Activated CD4-positive, alpha-beta memory T cell treated with anti-CD3 and anti-CD28 coated beads for 36 hours (primary cell): ENCODE measurements around the gene ZNF473. TPM values are rescaled to one million over a fixed set of nuclear protein-coding genes. Genes with fewer than 3 reads are reported as not detected.

Source experiments
- CTCF ChIA-PET: fragments of 350-600 bp; sonication (Branson Sonifier 250); formaldehyde crosslinking; loops from one replicate; lab custom pipeline; 2021; ENCODE audit warnings: antibody characterized with exemption, inconsistent platforms; lab: Charles Lee
- POLR2A ChIA-PET: fragments of 350-600 bp; sonication (Branson Sonifier 250); formaldehyde crosslinking; loops from one replicate; lab custom pipeline; 2021; ENCODE audit warnings: antibody characterized with exemption; lab: Charles Lee
- DNase-seq: peaks from one replicate; pipeline ENCODE4 v3.0.0-alpha.2; 2020
- H3K27ac Mint-ChIP-seq: one replicate; pipeline ENCODE4 v1.8.0; 2021; ENCODE audit warnings: mixed read lengths
- H3K27me3 Mint-ChIP-seq: one replicate; pipeline ENCODE4 v1.8.0; 2021; ENCODE audit warnings: mixed read lengths
- H3K36me3 Mint-ChIP-seq: one replicate; pipeline ENCODE4 v1.8.0; 2021; ENCODE audit warnings: mixed read lengths
- H3K4me1 Mint-ChIP-seq: one replicate; pipeline ENCODE4 v1.8.0; 2021; ENCODE audit warnings: low read depth, mixed read lengths
- H3K4me3 Mint-ChIP-seq: one replicate; pipeline ENCODE4 v1.8.0; 2021; ENCODE audit warnings: mild to moderate bottlenecking, mixed read lengths
- H3K9me3 Mint-ChIP-seq: one replicate; pipeline ENCODE4 v1.8.0; 2021; ENCODE audit warnings: mixed read lengths
- intact Hi-C: fragments of 100-400 bp; cut with micrococcal nuclease; formaldehyde crosslinking; loops from one replicate; pipeline ENCODE4 v1.15.1; 2023
- total RNA-seq, 2 experiments: library from RNA; stranded (reverse); gene quantifications; one replicate each; pipeline ENCODE4 v1.2.3, GENCODE V29; 2021

ZNF473 gene
- total RNA-seq, 2 experiments from 2014 or later: 9.0 to 10.3 TPM

DNA sequence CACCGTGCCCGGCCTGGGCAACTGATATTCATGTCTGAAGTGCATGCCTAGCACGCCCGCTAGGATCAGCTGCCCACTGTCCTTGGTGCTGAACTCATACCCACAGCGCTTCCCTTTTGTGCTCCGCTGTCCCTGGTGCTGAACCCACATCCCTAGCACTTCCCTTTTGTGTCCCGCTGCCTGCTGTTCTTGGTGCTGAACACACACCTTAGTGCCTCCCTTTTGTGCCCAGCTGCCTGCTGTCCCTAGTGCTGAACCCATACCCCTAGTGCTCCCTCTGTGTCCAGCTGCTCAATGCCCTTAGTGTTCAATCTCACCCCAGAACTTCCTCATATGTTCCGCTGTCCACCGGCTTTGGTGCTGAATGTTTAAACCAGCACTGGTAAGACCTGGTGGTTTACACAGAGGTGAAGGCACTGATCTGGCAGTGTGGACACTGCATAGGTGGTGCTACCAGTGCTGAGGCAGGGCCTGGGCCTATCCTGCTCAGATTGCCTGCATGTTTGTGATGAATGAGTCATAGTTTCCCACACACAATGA lies 38.6 kb upstream of the ZNF473 start:
- Mint-ChIP-seq H3K9me3 (no peaks in the 10 kb centered on the region), H3K36me3 (peaks cover 29% of the 10 kb centered on the region), H3K27me3 (no peaks in the 10 kb centered on the region), H3K4me1 (peaks cover 15% of the 10 kb centered on the region), H3K4me3 (no peak overlapping the region), H3K27ac (no peak overlapping the region)
- CTCF ChIA-PET: interaction anchor here (0.6 to 14.1 kb wide), 3 partner anchors 49 to 271 kb away, joined by 3 to 114 read pairs (median 4); no protein-coding TSS in a partner anchor
- intact Hi-C loops: loop anchor here (5.0 kb wide), 1 partner anchor 40 kb away; the partner anchor contains the start of genes VRK3 and ZNF473
- DNase-seq: peak; percentile 88
- POLR2A ChIA-PET: no interaction called here

DNA sequence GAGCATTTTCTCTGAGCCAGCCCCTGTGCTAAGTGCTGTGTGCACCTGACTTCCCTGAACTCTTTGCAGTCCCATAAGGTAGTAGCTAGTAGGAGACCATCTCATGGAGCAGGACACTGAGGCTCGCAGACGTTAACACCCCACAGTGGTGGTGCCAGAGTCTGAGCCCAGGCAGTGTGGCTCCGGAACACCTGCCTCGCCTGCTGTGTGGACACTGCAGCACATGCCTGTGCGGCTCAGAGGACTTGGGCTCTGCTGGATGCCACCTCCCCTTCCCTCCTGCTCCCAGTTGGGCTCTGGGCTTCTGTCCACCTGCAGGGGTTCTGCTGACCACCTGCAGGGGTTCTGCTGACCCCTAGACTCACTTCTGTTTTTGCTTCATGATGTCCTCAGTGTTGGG lies 37.8 kb upstream of the ZNF473 start:
- intact Hi-C loops: loop anchor here (5.0 kb wide), 1 partner anchor 39 kb away; the partner anchor contains the start of genes VRK3 and ZNF473
- H3K36me3 Mint-ChIP-seq: peaks cover 35% of the 10 kb centered on the region
- no peak overlapping the region for H3K4me3 Mint-ChIP-seq
- no peaks in the 10 kb centered on the region for H3K27me3 Mint-ChIP-seq
- no peak for DNase-seq
- H3K27ac Mint-ChIP-seq: no peak overlapping the region
- H3K9me3 Mint-ChIP-seq: no peaks in the 10 kb centered on the region
- ChIA-PET POLR2A (no interaction called here), CTCF (interaction anchor here (1.1 to 14.1 kb wide), 2 partner anchors 50 to 159 kb away, joined by 4 to 114 read pairs; no protein-coding TSS in a partner anchor)
- H3K4me1 Mint-ChIP-seq: peaks cover 15% of the 10 kb centered on the region

DNA sequence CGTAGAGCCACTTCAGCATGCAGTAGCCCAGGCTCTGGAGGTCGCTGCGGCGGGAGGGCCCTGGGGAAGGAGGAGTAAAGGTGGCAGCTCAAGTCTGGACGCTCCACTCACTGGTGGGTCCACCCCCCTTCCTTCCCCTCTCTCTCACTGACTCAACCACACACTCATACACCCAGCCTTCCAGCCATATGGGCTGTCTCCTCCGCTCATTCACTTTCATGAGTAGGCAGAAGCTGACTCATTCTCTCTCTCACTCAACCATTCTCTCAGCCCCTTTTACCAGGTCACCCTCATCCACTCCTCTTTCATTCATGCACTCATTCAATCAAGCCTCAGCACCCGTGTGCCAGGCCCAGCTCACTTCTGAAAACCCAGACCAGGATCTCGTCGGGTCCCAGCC lies 37.4 kb upstream of the ZNF473 start:
- H3K27me3 Mint-ChIP-seq: no peaks in the 10 kb centered on the region
- peaks cover 15% of the 10 kb centered on the region for H3K4me1 Mint-ChIP-seq
- H3K27ac Mint-ChIP-seq: no peak overlapping the region
- no peaks in the 10 kb centered on the region for H3K9me3 Mint-ChIP-seq
- H3K4me3 Mint-ChIP-seq: no peak overlapping the region
- CTCF ChIA-PET: interaction anchor here (1.1 to 14.1 kb wide), 2 partner anchors 50 to 159 kb away, joined by 4 to 114 read pairs; no protein-coding TSS in a partner anchor
- peaks cover 36% of the 10 kb centered on the region for H3K36me3 Mint-ChIP-seq
- intact Hi-C loops: loop anchor here (5.0 kb wide), 1 partner anchor 39 kb away; the partner anchor contains the start of genes VRK3 and ZNF473
- POLR2A ChIA-PET: no interaction called here
- peak; percentile 58 for DNase-seq

DNA sequence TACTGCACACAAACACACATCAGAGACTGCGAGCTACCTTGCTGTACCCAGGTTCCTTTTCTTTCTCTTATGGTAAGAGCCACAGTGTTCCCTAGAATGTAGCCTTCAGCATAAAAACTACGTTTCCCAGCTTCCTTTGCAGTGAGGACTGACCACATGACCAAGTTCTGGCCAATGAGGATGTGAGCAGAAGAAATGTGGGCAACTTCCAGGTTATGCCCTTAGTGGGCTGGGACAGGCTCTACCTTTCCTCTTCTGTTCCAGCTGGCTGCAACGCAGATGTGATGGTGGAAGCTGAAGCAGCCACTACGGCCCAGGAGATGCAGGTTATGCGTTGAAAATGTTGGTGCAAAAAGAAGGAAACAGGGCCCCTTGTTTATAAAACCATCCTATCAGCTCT lies 28.1 kb upstream of the ZNF473 start:
- DNase-seq: peak; percentile 31
- ChIA-PET POLR2A (no interaction called here), CTCF (interaction anchor here (1.3 kb wide), 1 partner anchor 12 kb away, joined by 3 read pairs; no protein-coding TSS in a partner anchor)
- Mint-ChIP-seq H3K27me3 (no peaks in the 10 kb centered on the region), H3K9me3 (no peaks in the 10 kb centered on the region), H3K27ac (no peak overlapping the region), H3K4me1 (no peaks in the 10 kb centered on the region), H3K36me3 (peaks cover 41% of the 10 kb centered on the region), H3K4me3 (no peak overlapping the region)
- intact Hi-C loops: no loop called here

DNA sequence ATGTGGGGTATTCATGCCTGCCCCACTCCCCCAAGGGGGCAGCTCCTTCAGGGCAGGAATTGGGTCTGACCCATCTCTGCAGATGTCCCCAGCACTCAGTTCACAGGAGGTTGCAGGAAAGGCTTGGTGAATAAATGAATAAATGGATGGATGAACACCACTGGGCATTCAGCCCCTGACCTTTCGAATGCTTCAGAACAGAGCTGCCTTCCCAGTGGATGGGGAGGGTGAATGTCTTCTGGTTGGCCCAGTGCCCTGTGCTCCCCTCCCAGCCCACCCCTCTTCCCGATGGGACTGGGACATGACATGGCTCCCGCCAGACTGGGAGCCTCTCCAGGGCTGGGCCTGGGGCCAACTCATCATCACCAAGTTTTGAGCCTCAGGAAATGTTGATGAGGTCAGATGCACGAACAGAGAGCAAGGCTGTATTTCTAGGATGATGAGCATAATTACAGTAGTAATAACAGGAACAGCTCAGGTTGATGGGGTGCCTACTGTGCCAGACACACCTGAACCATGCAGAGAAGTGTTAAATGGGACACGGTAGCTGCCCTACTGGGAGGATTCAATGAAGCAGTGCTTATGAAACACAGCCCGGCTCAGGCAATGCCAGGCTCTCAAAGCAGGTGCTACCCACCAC lies 26.3 kb upstream of the ZNF473 start:
- Mint-ChIP-seq H3K27ac (no peak overlapping the region), H3K27me3 (no peaks in the 10 kb centered on the region), H3K4me3 (no peak overlapping the region), H3K36me3 (peaks cover 39% of the 10 kb centered on the region), H3K4me1 (peaks cover 13% of the 10 kb centered on the region), H3K9me3 (no peaks in the 10 kb centered on the region)
- intact Hi-C loops: no loop called here
- ChIA-PET CTCF (no interaction called here), POLR2A (no interaction called here)
- DNase-seq: no peak

DNA sequence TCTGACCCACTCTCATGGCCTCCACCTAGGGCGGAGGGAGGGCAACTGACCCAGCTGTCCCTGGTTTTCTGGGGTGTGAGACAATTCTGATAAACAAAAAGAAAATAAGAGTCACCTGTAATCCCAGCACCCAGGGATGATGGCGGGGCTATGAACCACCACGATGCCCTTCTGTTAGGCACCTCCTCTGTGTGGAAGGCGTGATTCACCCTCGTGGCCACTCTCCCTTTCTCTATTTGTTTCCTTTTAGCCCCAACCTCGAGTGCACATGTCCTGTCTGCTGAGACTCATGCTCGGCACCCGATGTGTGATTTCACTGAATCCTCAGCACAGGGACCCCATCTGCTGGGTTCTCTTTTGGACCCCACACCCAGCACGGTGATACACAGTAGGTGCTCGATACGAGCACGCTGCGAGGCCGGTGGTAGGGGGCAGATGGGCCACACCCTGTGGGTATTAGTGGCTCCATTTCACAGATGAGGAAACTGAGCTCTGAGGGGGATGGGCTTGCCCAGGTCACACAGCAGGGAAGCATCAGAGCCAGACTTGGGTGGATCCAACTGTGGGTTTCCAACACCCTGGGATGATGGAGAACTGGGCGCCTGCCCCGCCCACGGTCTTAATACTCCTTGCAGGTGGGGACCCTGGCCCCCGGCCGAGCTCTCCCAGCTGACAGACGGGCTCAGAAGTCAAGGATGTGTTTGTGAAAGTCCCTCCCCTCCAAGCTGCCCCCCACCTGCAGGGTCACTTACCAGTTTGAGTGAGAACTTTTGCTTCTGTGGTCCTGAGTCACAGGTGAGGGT lies 25.6 kb upstream of the ZNF473 start:
- DNase-seq: peak; percentile 23
- ChIA-PET POLR2A (no interaction called here), CTCF (no interaction called here)
- Mint-ChIP-seq H3K27me3 (no peaks in the 10 kb centered on the region), H3K4me3 (no peak overlapping the region), H3K36me3 (peaks cover 38% of the 10 kb centered on the region), H3K27ac (no peak overlapping the region), H3K4me1 (peaks cover 20% of the 10 kb centered on the region), H3K9me3 (no peaks in the 10 kb centered on the region)
- intact Hi-C loops: no loop called here

DNA sequence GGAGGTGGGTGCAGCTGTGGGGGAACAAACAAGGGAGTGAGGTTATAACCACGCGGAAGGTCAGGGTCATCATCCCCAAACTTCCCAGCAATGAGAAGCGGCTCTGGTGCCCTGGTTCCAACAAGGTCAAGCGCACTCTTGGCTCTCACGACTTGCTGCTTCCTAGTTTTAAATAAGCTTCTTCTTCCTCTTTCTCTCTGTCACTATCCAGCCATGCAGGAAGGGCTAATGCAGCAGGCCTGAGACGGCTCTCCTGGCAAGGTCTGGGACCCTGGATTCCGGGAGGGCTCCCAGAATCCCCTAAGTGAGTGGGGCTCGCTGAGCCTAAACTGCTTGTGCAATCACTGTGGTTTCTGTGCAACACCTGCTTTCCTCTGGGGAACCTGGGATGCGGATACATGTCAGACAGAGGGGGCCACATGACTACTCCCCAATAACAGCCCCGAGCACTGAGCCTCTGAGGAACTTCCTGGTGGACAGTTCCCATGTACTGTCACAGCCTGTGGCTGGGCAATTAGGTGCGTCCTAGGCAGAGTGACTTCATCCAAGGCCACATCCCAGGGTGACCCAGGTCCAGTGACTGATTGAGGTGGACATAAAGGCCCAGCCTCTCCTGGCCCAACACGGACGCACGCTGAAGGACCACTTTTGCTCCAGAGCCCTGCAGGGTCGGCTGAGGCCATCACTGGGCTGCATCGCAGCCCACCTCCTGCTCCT lies 24.8 kb upstream of the ZNF473 start:
- H3K4me3 Mint-ChIP-seq: no peak overlapping the region
- CTCF ChIA-PET: no interaction called here
- peaks cover 25% of the 10 kb centered on the region for H3K4me1 Mint-ChIP-seq
- no peaks in the 10 kb centered on the region for H3K27me3 Mint-ChIP-seq
- intact Hi-C loops: no loop called here
- peaks cover 43% of the 10 kb centered on the region for H3K36me3 Mint-ChIP-seq
- no peak for DNase-seq
- POLR2A ChIA-PET: no interaction called here
- no peak overlapping the region for H3K27ac Mint-ChIP-seq
- no peaks in the 10 kb centered on the region for H3K9me3 Mint-ChIP-seq

DNA sequence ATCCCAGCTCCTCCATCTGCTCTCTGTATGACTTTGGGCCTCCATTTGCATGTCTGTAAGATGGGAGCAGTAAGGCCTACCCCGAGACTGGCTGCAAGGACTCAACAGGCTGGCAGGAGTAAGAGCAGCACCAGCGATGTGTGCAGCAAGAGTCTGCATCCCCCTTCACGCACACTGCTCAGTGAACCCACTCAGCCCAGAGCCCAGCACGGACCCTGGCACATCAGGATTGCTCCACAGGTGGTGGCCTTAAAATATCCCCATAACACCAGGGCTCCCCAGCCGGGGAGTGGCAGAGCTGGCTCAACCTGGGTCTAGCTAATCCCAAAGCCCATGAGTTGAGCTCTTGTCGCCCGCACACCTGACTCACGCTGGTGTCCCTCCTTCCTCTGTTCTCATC lies 24.0 kb upstream of the ZNF473 start:
- H3K4me1 Mint-ChIP-seq: peaks cover 25% of the 10 kb centered on the region
- no peak overlapping the region for H3K4me3 Mint-ChIP-seq
- H3K9me3 Mint-ChIP-seq: no peaks in the 10 kb centered on the region
- intact Hi-C loops: no loop called here
- CTCF ChIA-PET: no interaction called here
- DNase-seq: no peak
- H3K27me3 Mint-ChIP-seq: no peaks in the 10 kb centered on the region
- peaks cover 42% of the 10 kb centered on the region for H3K36me3 Mint-ChIP-seq
- POLR2A ChIA-PET: interaction anchor here (1.0 to 1.2 kb wide), 2 partner anchors 9 to 87 kb away, joined by 3 read pairs; no protein-coding TSS in a partner anchor
- no peak overlapping the region for H3K27ac Mint-ChIP-seq

DNA sequence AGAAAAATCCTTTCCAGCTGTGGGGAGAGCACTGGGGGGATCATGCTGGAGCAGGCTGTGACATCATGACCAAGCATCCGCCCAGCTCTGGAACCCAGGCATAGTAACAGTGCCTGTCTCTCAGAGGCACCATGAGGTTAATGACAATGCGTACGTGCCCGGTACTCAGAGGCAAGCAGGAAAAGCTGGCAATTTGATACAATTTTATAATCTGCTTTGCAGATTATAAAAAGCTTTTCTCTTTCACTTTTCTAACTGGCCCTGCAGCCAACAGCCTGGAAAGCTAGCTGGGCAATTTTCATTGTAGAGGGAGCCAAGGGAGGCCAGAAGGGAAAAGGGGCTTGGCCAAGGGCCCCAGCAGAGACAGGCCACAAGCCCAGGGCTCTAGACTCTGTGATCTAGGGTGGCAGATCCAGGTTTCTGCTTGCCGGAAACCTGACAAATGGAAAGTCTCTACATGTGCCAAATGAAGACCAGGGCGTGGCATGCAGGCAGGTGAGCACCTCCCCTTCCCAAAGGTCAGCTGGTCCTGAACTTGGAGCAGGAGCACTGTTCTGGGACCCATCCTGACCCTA lies 23.3 kb upstream of the ZNF473 start:
- Mint-ChIP-seq H3K27me3 (no peaks in the 10 kb centered on the region), H3K9me3 (no peaks in the 10 kb centered on the region), H3K4me3 (no peak overlapping the region), H3K36me3 (peaks cover 44% of the 10 kb centered on the region), H3K4me1 (peaks cover 25% of the 10 kb centered on the region), H3K27ac (no peak overlapping the region)
- no peak for DNase-seq
- intact Hi-C loops: no loop called here
- ChIA-PET POLR2A (interaction anchor here (1.0 to 1.2 kb wide), 2 partner anchors 9 to 88 kb away, joined by 3 read pairs; no protein-coding TSS in a partner anchor), CTCF (no interaction called here)

DNA sequence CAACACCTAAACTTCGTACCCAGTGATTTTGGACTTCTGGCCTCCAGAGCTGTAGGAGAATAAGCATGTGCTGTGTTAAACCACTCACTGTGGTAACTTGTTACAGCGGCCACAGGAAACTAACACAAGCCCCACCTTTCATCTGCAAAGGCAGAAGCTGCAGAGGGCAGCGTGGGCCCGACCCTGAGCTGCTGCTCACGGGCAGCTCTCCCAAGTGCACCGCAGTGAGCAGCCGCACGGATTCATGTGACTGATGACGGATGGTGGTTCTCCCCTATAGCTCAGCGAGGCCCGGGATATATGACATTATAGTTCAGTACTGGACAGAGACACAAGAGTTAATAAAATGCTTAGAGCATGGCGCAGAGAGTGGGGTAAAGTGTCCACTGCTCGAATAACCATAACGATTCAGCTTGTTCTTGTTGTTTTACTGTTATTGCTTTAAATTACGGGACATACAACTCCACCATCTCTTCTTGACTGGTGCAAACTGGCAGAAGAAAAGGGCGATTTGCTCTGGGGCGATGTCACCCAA lies 22.5 kb upstream of the ZNF473 start:
- Mint-ChIP-seq H3K27me3 (no peaks in the 10 kb centered on the region), H3K4me1 (peaks cover 25% of the 10 kb centered on the region), H3K4me3 (no peak overlapping the region), H3K36me3 (peaks cover 45% of the 10 kb centered on the region), H3K9me3 (no peaks in the 10 kb centered on the region), H3K27ac (no peak overlapping the region)
- POLR2A ChIA-PET: no interaction called here
- intact Hi-C loops: no loop called here
- CTCF ChIA-PET: interaction anchor here (0.7 to 1.0 kb wide), 4 partner anchors 11 to 43 kb away, joined by 3 to 5 read pairs (median 4); no protein-coding TSS in a partner anchor
- DNase-seq: no peak

DNA sequence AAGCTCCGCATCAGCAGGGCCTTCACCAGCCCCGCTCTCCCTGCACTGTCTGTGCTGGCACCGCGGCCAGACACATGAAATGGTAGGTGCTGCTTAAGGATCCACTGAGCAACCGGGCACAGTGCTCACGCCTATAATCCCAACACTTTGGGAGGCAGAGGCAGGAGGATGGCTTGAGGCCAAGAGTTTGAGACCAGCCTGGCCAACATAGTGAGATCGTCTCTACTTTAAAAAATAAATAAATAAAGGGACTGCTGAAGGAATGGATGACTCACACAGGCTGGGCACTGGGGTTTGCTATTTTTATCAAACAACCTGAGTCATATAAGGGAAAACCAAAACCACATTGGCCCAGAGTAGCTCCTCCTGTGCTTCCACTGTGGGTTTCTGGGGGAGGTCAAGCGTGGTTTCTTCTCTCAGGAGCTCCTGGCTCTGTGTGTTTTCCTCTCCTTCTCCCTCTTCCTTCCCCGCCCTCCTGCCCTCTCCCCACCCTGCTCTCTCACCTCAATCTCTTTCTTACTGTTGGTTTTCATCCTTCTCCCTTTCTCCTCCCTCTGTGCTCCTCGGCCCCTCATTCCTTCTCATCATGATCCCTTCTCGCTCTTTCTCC lies 21.9 kb upstream of the ZNF473 start:
- H3K36me3 Mint-ChIP-seq: peaks cover 45% of the 10 kb centered on the region
- H3K27me3 Mint-ChIP-seq: no peaks in the 10 kb centered on the region
- DNase-seq: peak; percentile 62
- ChIA-PET CTCF (interaction anchor here (0.7 to 1.0 kb wide), 4 partner anchors 10 to 42 kb away, joined by 3 to 5 read pairs (median 4); no protein-coding TSS in a partner anchor), POLR2A (no interaction called here)
- peaks cover 25% of the 10 kb centered on the region for H3K4me1 Mint-ChIP-seq
- peak overlapping the region; percentile 7 for H3K4me3 Mint-ChIP-seq
- no peaks in the 10 kb centered on the region for H3K9me3 Mint-ChIP-seq
- intact Hi-C loops: loop anchor here (1.0 kb wide), 1 partner anchor 21 kb away; the partner anchor contains the start of gene VRK3
- H3K27ac Mint-ChIP-seq: peak overlapping the region; percentile 45
